ENCODE results near the gene DCST1. TPM values are rescaled to one million over a fixed set of nuclear protein-coding genes. Genes with fewer than 3 reads are reported as not detected.
A peak's percentile ranks its signal among the peaks of the same experiment; 100 is the strongest.

Gene DCST1
- total RNA-seq, 4 donors from 2014 or later, result 0.21 to 3.5 (median 0.90) TPM; not detected in 1

DNA sequence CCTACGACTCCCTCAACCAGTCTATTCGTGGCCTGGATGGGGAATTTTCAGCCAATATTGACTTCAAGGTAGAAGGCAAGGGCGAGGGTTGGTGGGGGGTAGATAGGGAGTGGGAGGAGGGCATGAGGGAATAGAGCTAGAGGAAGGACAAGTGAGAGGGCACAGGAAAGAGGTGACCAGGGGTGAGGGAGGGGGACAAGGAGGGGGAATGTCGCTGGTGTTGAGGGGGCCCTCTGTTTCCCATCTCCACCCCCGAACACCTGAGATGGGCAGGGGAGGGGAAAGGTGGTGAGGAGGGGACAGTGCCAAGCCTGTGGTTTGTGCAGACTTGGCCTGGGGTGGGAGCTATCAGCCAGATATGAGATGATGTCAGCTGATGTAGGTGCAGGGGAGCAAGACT lies 9.2 kb downstream of the DCST1 start:
- WGBS, 2 donors, result 73 to 82% methylated on average over 5 of the region's 5 CpGs
- H3K4me3 ChIP-seq, result no peak overlapping the region
- peaks cover 0 to 25% (median 0%) of the 10 kb centered on the region in 4 donors for H3K4me1 ChIP-seq
- H3K27ac ChIP-seq, result peak overlapping the region in 1 of 4 donors; percentile 56
- no peak for DNase-seq (ENCODE audit: low spot score in 2 of 2)
- H3K9me3 ChIP-seq, result no peaks in the 10 kb centered on the region
- H3K36me3 ChIP-seq, result no peaks in the 10 kb centered on the region
- TF ChIP-seq, protein P1, sequence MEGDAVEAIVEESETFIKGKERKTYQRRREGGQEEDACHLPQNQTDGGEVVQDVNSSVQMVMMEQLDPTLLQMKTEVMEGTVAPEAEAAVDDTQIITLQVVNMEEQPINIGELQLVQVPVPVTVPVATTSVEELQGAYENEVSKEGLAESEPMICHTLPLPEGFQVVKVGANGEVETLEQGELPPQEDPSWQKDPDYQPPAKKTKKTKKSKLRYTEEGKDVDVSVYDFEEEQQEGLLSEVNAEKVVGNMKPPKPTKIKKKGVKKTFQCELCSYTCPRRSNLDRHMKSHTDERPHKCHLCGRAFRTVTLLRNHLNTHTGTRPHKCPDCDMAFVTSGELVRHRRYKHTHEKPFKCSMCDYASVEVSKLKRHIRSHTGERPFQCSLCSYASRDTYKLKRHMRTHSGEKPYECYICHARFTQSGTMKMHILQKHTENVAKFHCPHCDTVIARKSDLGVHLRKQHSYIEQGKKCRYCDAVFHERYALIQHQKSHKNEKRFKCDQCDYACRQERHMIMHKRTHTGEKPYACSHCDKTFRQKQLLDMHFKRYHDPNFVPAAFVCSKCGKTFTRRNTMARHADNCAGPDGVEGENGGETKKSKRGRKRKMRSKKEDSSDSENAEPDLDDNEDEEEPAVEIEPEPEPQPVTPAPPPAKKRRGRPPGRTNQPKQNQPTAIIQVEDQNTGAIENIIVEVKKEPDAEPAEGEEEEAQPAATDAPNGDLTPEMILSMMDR (IDR thresholded peaks at IDR 0.05), result no peak
- no peak for TF ChIP-seq POLR2A (IDR thresholded peaks at IDR 0.05)
- TF ChIP-seq EP300 (IDR thresholded peaks at IDR 0.05), result no peak
- no peaks in the 10 kb centered on the region for H3K27me3 ChIP-seq

- no peak for DNase-seq (ENCODE audit: low spot score in 2 of 2)
- 65 to 82% methylated on average over 11 to 12 of the region's 12 CpGs for WGBS, 2 donors
- Histone ChIP-seq H3K27ac (peak overlapping the region in 1 of 4 donors; percentile 56), H3K4me1 (peaks cover 0 to 23% (median 0%) of the 10 kb centered on the region in 4 donors), H3K9me3 (no peaks in the 10 kb centered on the region), H3K4me3 (no peak overlapping the region), H3K36me3 (no peaks in the 10 kb centered on the region), H3K27me3 (no peaks in the 10 kb centered on the region)
- TF ChIP-seq, protein P1 (IDR thresholded peaks at IDR 0.05), result no peak
- TF ChIP-seq EP300 (IDR thresholded peaks at IDR 0.05) (no peak), POLR2A (IDR thresholded peaks at IDR 0.05) (no peak)
Measured at GRCh38 chr1:155043301-155043702, 9.7 kb downstream of the DCST1 start.

- DNase-seq (ENCODE audit: low spot score in 2 of 2), result no peak
- WGBS, 2 donors, result 55 to 65% methylated on average over 3 of the region's 3 CpGs
- no peaks in the 10 kb centered on the region for H3K27me3 ChIP-seq
- TF ChIP-seq POLR2A (IDR thresholded peaks at IDR 0.05), result no peak
- TF ChIP-seq, protein P1 (IDR thresholded peaks at IDR 0.05), result no peak
- no peak for TF ChIP-seq EP300 (IDR thresholded peaks at IDR 0.05)
- no peak overlapping the region for H3K4me3 ChIP-seq
- H3K36me3 ChIP-seq, result no peaks in the 10 kb centered on the region
- H3K27ac ChIP-seq, result peak overlapping the region in 1 of 4 donors; percentile 56
- H3K4me1 ChIP-seq, result peaks cover 0 to 18% (median 0%) of the 10 kb centered on the region in 4 donors
- no peaks in the 10 kb centered on the region for H3K9me3 ChIP-seq
Measured at GRCh38 chr1:155043793-155044192, 10.2 kb downstream of the DCST1 start.

GRCh38 chr1:155044365-155044764 lies 10.7 kb downstream of the DCST1 start:
- H3K9me3 ChIP-seq, result no peaks in the 10 kb centered on the region
- peaks cover 0 to 16% (median under 1%) of the 10 kb centered on the region in 4 donors for H3K4me1 ChIP-seq
- no peaks in the 10 kb centered on the region for H3K27me3 ChIP-seq
- H3K4me3 ChIP-seq, result no peak overlapping the region
- H3K27ac ChIP-seq, result peak overlapping the region in 2 of 4 donors; percentile 16 to 56
- no peak for TF ChIP-seq POLR2A (IDR thresholded peaks at IDR 0.05)
- TF ChIP-seq, protein P1 (IDR thresholded peaks at IDR 0.05), result no peak
- no peak for TF ChIP-seq EP300 (IDR thresholded peaks at IDR 0.05)
- no peaks in the 10 kb centered on the region for H3K36me3 ChIP-seq
- 81 to 91% methylated on average over 6 of the region's 6 CpGs for WGBS, 2 donors
- DNase-seq (ENCODE audit: low spot score in 2 of 2), result no peak

- no peaks in the 10 kb centered on the region for H3K27me3 ChIP-seq
- peak; percentile 63 to 79 for DNase-seq (ENCODE audit: low spot score in 2 of 2)
- WGBS, 2 donors, result 52 to 55% methylated on average over 7 of the region's 7 CpGs
- peak overlapping the region in 2 of 4 donors; percentile 16 to 56 for H3K27ac ChIP-seq
- H3K36me3 ChIP-seq, result no peaks in the 10 kb centered on the region
- H3K4me3 ChIP-seq, result no peak overlapping the region
- H3K4me1 ChIP-seq, result peaks cover 0 to 23% (median 7%) of the 10 kb centered on the region in 4 donors
- no peak for TF ChIP-seq EP300 (IDR thresholded peaks at IDR 0.05)
- TF ChIP-seq, protein P1 (IDR thresholded peaks at IDR 0.05), result peak; percentile 56 to 78 (median 67)
- H3K9me3 ChIP-seq, result no peaks in the 10 kb centered on the region
Measured at GRCh38 chr1:155044812-155045657, 11.4 kb downstream of the DCST1 start.

All from tibial nerve (tissue), 4 donors.